Liver (tissue), 3 donors: ENCODE data around the gene PTPN14.

Source experiments
- CTCF ChIP-seq: fragments of 150-350 bp; IDR thresholded peaks from 2 replicates; pipeline ENCODE4 v1.5.1; 2017; ENCODE audit warnings: improper control_type of control experiment, low read depth, low read length; ENCODE audit not compliant: missing input control
- EGR1 ChIP-seq, 2 donors: IDR thresholded peaks; 2 replicates each; pipeline ENCODE4 v1.6.1; 2016 to 2018; ENCODE audit warnings: antibody characterized with exemption in 2 of 2, low read depth in 2 of 2
- JUND ChIP-seq, 2 donors: IDR thresholded peaks; 2 replicates each; pipeline ENCODE4 v1.6.1; 2016; ENCODE audit warnings: antibody characterized with exemption in 2 of 2
- RAD21 ChIP-seq, 2 donors: IDR thresholded peaks; 2 replicates each; pipeline ENCODE4 v1.6.1; 2016; ENCODE audit warnings: antibody characterized with exemption in 2 of 2, mild to moderate bottlenecking in 2 of 2
- TAF1 ChIP-seq: conservative IDR thresholded peaks from 2 replicates; pipeline ENCODE4 v1.6.1; 2016; ENCODE audit warnings: antibody characterized with exemption, mild to moderate bottlenecking
- YY1 ChIP-seq: IDR thresholded peaks from 2 replicates; pipeline ENCODE4 v1.6.1; 2016; ENCODE audit warnings: antibody characterized with exemption, mild to moderate bottlenecking
- TF ChIP-seq, protein P1 (sequence below): IDR thresholded peaks from 2 replicates; pipeline ENCODE4 v1.6.1; 2016; ENCODE audit warnings: antibody characterized with exemption
- donor health status: healthy.
- donor health status: healthy.

DNA sequence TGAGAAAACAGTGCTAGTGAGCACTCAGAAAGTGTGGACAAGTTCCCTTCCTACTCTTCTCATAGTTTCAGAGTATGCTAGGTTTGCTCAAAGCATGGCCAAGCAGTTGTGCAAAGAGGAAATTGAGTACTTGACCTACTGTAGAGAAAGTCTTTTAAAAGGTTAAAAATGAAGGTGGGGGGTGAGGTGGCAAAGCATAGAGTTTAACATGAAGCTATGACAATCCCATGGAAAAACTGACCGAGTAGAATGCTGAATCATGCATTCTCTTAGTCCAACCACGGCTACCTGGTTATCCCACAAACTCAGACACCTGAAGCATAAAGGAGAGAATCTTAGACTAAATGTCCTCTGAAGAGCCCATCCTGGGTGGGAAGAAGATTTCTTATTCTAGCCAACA lies 79.9 kb downstream of the PTPN14 start:
- no peak for TF ChIP-seq CTCF
- TF ChIP-seq, protein P1, sequence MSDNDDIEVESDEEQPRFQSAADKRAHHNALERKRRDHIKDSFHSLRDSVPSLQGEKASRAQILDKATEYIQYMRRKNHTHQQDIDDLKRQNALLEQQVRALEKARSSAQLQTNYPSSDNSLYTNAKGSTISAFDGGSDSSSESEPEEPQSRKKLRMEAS, result no peak
- no peak for TF ChIP-seq TAF1
- no peak for TF ChIP-seq EGR1 (IDR thresholded peaks at IDR 0.05; ENCODE audit: low read depth in 2 of 2)
- no peak for TF ChIP-seq RAD21 (IDR thresholded peaks at IDR 0.05)
- no peak for TF ChIP-seq YY1
- no peak for TF ChIP-seq JUND (IDR thresholded peaks at IDR 0.05)
